ENCODE results near the gene SLC25A43.
A peak's percentile ranks its signal among the peaks of the same experiment; 100 is the strongest.
"Not testable (repeated sequence)": the region's sequence is repeated elsewhere in the genome, so short reads cannot be mapped to it uniquely, and the experiment has no call there.

The SLC25A43 gene
- 2.7 to 18.5 (median 14.5) reads per million in 9 experiments for total RNA-seq

DNA sequence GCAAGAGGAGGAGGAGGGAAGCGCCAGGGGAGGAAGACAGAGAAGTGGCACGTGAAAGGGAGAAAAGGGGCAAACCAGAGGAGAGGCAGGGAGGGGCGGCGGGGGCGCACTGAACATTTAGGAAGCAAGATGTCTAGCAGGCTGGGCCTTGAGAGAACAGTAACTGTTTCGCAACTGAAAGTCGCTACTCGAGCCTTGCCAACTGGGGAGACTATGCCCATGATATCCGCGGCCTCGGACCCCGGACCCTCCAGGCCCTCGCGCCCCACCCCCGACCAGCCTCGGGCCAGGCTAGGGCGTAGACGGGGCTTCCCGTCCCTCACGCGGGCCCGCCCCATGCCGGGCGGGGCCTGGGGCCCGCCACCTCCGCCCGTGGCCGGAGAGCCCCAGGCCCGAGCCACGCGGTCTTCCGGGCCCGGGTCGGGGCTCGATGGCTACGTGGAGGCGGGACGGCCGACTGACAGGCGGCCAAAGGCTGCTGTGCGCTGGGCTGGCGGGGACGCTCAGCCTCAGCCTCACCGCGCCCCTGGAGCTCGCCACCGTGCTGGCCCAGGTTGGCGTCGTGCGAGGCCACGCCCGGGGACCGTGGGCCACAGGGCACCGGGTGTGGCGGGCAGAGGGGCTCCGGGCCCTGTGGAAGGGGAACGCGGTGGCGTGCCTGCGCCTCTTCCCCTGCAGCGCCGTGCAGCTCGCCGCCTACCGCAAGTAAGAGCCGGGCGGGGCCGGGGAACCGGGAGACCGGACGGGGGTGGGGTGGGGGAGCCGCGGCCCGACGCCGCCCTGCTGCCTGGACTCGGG lies at the start of gene SLC25A43:
SLC25A43 (plus strand) TSS at position 363 of the 798 bp plus-strand sequence; CDS start at position 431, 68 bp downstream.
- DNase-seq: peak; percentile 2 to 9 (median 7)
- no peaks in the 10 kb centered on the region for H3K9me3 Mint-ChIP-seq

DNA sequence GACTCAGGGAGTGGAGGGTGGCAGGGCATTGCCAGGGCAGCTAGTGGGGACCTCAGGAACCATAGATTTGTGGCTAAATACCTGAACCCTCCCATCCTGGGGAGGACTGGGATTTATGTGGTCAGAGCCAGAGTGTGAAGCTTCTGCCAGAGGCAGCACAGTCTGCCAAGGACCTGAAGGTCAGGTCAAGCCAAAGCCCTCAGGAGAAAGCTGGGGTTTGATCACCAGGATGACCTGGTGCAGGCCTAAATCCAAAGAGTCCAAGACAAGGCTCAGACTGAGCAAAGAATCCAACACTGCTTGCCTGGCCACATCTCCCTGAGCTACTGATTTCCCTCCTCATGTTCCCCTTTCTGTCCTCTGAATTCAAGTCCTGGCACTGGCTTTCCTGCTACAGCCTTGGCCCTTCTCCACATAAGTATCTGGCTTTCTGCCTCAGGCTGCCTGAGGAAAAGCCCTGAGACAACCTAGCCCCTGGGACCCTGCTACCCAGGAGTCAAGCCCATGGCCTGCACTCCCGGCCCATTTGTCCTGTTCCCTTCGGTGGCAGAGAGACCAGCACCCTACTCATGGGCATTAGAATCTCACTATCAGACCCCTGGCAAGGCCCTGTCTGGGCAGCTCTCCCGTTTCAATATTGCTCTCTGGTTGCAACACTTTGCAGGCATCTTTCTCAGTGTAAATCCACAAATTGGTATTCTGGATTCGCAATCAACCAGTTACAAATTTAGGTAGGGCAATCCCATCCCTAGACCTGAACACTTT lies 39.3 kb upstream of the SLC25A43 start:
- Mint-ChIP-seq H3K4me1 (ENCODE audit: low read depth in 2 of 2) (no peaks in the 10 kb centered on the region), H3K4me3 (no peak overlapping the region), H3K36me3 (ENCODE audit: insufficient read depth) (no peaks in the 10 kb centered on the region), H3K9me3 (no peaks in the 10 kb centered on the region), H3K27ac (no peak overlapping the region), H3K27me3 (peaks cover 0 to 9% of the 10 kb centered on the region in 2 donors)
- no peak for ATAC-seq (replicated peaks)
- no peak for DNase-seq

More for the DNA sequence above, at the start of gene SLC25A43:
- H3K4me3 Mint-ChIP-seq: peak within 1 kb of the TSS; percentile 87 to 88
- no peaks in the 10 kb centered on the region for H3K36me3 Mint-ChIP-seq (ENCODE audit: insufficient read depth)
- H3K27me3 Mint-ChIP-seq: no peaks in the 10 kb centered on the region
- peaks cover 13 to 15% of the 10 kb centered on the region in 2 donors for H3K4me1 Mint-ChIP-seq (ENCODE audit: low read depth in 2 of 2)
- H3K27ac Mint-ChIP-seq: peak within 1 kb of the TSS; percentile 92 to 95
- ATAC-seq (replicated peaks): peak; percentile 82

DNA sequence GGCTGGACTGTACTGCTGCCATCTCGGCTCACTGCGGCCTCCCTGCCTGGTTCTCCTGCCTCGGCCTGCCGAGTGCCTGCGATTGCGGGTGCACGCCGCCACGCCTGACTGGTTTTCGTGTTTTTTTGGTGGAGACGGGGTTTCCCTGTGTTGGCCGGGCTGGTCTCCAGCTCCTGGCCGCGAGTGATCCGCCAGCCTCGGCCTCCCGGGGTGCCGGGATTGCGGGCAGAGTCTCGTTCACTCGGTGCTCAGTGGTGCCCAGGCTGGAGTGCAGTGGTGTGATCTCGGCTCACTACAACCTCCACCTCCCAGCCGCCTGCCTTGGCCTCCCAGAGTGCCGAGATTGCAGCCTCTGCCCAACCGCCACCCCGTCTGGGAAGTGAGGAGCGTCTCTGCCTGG lies 37.7 kb upstream of the SLC25A43 start:
- not testable (repeated sequence) for H3K27ac Mint-ChIP-seq; H3K4me1 Mint-ChIP-seq (ENCODE audit: low read depth in 2 of 2); H3K4me3 Mint-ChIP-seq; H3K36me3 Mint-ChIP-seq (ENCODE audit: insufficient read depth); H3K27me3 Mint-ChIP-seq; ATAC-seq (replicated peaks); DNase-seq; H3K9me3 Mint-ChIP-seq

DNA sequence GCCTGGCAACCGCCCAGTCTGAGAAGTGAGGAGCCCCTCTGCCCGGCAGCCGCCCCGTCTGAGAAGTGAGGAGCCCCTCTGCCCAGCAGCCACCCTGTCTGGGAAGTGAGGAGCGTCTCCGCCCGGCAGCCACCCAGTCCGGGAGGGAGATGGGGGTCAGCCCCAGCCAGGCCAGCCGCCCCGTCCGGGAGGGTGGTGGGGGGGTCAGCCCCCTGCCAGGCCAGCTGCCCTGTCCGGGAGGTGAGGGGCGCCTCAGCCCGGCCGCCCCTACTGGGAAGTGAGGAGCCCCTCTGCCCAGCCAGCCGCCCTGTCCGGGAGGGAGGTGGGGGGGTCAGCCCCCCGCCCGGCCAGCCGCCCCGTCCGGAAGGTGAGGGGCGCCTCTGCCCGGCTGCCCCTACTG lies 37.1 kb upstream of the SLC25A43 start:
- H3K27ac Mint-ChIP-seq; H3K4me1 Mint-ChIP-seq (ENCODE audit: low read depth in 2 of 2); H3K27me3 Mint-ChIP-seq; ATAC-seq (replicated peaks); DNase-seq; H3K9me3 Mint-ChIP-seq; H3K4me3 Mint-ChIP-seq; H3K36me3 Mint-ChIP-seq (ENCODE audit: insufficient read depth): not testable (repeated sequence)

DNA sequence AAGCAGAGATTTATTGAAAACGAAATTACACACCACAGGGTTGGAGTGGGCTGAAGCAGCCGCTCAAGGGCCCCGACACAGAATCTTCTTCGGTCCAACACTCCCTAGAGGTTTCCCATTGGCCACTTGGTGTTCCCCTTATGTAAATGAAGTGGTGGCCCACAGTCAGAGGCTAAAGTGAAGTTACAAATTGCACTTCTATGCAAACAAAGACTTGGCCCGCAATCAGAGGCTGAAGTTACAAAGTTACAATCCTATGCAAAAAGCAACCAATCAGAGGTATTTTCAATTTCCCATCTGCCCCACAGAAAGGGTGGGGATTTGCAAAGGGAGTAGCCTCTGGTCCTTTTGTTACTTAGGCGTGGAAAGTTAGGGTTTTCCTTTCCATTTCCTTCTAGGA lies 35.7 kb upstream of the SLC25A43 start:
- H3K9me3 Mint-ChIP-seq: no peaks in the 10 kb centered on the region
- ATAC-seq (replicated peaks): no peak
- no peak overlapping the region for H3K4me3 Mint-ChIP-seq
- no peaks in the 10 kb centered on the region for H3K36me3 Mint-ChIP-seq (ENCODE audit: insufficient read depth)
- DNase-seq: no peak
- peaks cover 0 to 6% of the 10 kb centered on the region in 2 donors for H3K27me3 Mint-ChIP-seq
- no peaks in the 10 kb centered on the region for H3K4me1 Mint-ChIP-seq (ENCODE audit: low read depth in 2 of 2)
- no peak overlapping the region for H3K27ac Mint-ChIP-seq

DNA sequence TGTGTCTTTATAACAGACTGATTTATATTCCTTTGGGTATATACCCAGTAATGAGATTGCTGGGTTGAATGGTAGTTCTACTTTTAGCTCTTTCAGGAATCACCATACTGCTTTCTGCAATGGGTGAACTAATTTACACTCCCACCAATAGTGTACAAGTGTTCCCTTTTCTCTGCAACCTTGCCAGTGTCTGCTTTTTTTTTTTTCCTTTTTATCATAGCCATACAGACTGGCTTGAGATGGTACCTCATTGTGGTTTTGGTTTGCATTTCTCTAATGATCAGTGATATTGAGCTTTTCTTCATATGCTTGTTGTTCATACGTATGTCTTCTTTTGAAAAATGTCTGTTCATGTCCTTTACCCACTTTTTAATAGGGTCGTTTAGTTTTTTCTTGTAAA lies 27.3 kb upstream of the SLC25A43 start:
- DNase-seq; ATAC-seq (replicated peaks); H3K4me1 Mint-ChIP-seq (ENCODE audit: low read depth in 2 of 2); H3K36me3 Mint-ChIP-seq (ENCODE audit: insufficient read depth); H3K9me3 Mint-ChIP-seq; H3K27ac Mint-ChIP-seq; H3K4me3 Mint-ChIP-seq: not testable (repeated sequence)
- H3K27me3 Mint-ChIP-seq: peaks cover 25 to 26% of the 10 kb centered on the region in 2 donors

DNA sequence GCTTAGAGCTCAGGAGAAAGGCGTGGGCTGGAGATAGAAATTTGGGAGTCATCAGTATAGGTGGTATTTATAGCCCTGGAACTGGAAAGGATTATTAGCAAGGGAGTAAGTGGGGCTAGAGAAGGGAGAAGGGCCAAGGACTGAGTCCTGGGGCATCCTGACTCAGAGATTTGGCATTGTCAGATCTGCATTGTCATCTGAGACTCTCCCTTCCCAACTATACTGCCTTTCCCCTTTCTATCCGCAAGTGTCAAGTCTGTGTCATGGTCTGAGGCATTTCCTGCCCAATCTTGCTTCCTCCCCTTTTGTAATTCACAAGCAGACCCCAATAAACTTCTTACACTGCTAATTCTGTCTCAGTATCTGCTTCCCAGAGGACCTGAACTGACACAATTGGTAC lies 24.4 kb upstream of the SLC25A43 start:
- no peak overlapping the region for H3K4me3 Mint-ChIP-seq
- H3K27ac Mint-ChIP-seq: no peak overlapping the region
- no peaks in the 10 kb centered on the region for H3K4me1 Mint-ChIP-seq (ENCODE audit: low read depth in 2 of 2)
- no peak for ATAC-seq (replicated peaks)
- H3K27me3 Mint-ChIP-seq: peaks cover 22 to 30% of the 10 kb centered on the region in 2 donors
- H3K9me3 Mint-ChIP-seq: no peaks in the 10 kb centered on the region
- no peak for DNase-seq
- H3K36me3 Mint-ChIP-seq (ENCODE audit: insufficient read depth): no peaks in the 10 kb centered on the region

DNA sequence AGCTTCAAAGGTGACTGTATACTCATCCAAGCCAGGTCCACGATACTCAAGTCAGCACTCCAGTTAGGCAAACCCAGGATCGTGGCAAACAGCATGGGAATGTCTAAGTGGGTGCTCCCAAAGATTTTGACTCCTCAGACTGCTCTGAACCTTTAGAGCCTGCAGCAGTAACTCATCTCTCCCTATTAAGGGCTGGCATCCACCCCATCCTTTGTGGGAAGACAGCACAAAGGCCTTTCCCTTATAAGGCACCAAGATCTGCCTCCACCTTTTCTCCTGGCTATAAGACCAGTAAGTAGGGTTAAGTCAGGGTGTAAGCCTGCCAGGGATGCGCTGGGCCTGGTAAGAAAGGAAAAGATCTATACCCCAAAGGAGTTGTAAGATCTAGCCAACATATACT lies 23.6 kb upstream of the SLC25A43 start:
- no peak for ATAC-seq (replicated peaks)
- H3K4me1 Mint-ChIP-seq (ENCODE audit: low read depth in 2 of 2): no peaks in the 10 kb centered on the region
- no peak overlapping the region for H3K4me3 Mint-ChIP-seq

DNA sequence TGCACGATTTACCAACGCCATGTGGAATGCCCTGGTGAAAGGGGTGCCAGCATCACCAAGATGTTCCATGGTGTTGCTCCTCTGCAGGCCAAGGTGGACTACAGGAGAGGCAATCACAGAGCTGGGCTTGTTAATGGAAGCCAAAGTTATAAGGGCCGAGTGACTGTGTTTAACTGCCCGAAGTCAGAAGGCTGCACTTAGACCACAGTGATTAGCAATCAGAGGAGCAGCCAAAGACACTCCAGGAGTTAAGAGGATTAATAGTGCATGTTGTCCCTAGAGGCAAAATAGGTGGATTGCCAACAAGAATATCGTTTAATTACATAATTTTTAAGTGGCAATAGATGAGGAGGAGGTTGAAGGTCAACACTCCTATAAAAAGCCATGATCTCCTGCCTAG lies 22.8 kb upstream of the SLC25A43 start:
- Mint-ChIP-seq H3K4me3 (no peak overlapping the region), H3K27me3 (peaks cover 22 to 30% of the 10 kb centered on the region in 2 donors), H3K27ac (no peak overlapping the region), H3K9me3 (no peaks in the 10 kb centered on the region), H3K4me1 (ENCODE audit: low read depth in 2 of 2) (no peaks in the 10 kb centered on the region), H3K36me3 (ENCODE audit: insufficient read depth) (no peaks in the 10 kb centered on the region)
- no peak for DNase-seq
- no peak for ATAC-seq (replicated peaks)

More for the DNA sequence above, 23.6 kb upstream of the SLC25A43 start:
- DNase-seq: no peak
- Mint-ChIP-seq H3K27ac (no peak overlapping the region), H3K27me3 (peaks cover 22 to 30% of the 10 kb centered on the region in 2 donors), H3K9me3 (no peaks in the 10 kb centered on the region), H3K36me3 (ENCODE audit: insufficient read depth) (no peaks in the 10 kb centered on the region)

DNA sequence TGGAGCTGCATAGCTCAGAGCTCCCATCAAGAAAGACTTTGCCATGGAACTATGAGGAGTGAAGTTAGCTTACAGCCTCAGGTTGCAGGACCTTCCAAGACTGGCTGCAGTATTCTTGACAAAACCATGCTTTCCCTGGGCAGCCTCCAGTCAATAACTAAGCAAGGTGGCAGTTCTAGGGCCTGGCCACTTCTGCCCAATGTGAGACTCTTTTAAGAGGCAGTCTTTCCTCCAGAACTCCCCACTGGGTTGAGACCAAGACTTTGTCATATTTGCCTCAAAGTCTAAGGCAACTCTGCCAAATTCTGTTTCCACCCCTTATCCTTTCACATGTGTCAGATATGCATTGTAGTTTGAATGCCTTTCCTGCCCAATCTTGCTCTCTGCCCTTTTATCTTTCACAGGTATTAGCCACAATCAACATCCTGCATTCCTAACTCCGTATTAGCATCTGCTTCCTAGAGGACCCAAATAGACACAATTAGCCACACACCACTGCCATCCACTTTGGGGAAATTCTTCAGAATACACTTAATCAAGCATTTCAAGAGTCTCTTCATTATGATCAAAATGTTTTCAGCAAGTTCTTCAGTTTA lies 17.7 kb upstream of the SLC25A43 start:
- Mint-ChIP-seq H3K27ac (no peak overlapping the region), H3K4me1 (ENCODE audit: low read depth in 2 of 2) (no peaks in the 10 kb centered on the region), H3K27me3 (peaks cover 0 to 7% of the 10 kb centered on the region in 2 donors), H3K9me3 (no peaks in the 10 kb centered on the region), H3K4me3 (no peak overlapping the region), H3K36me3 (ENCODE audit: insufficient read depth) (no peaks in the 10 kb centered on the region)
- DNase-seq (no peak), ATAC-seq (replicated peaks) (no peak)

DNA sequence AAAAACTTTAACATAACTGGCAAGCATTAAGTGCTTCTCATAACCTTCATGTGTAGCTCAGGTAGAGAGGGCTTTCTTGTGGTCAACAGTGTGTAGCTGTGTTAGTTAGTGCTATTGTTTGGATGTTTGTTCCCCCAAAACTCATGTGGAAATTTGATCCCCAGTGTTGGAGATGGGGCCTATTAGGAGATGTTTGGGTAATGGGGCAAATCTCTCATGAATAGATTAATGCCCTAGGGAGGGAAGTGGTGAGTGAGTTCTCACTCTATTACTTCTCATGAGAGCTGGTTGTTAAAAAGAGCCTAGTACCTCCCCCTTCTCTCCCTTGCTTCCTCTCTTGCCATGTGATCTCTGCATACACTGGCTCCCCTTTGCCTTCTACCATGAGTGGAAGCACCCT lies 16.5 kb upstream of the SLC25A43 start:
- Mint-ChIP-seq H3K36me3 (ENCODE audit: insufficient read depth) (no peaks in the 10 kb centered on the region), H3K27ac (no peak overlapping the region), H3K9me3 (no peaks in the 10 kb centered on the region), H3K4me3 (no peak overlapping the region), H3K4me1 (ENCODE audit: low read depth in 2 of 2) (no peaks in the 10 kb centered on the region), H3K27me3 (no peaks in the 10 kb centered on the region)
- ATAC-seq (replicated peaks) (no peak), DNase-seq (no peak)

DNA sequence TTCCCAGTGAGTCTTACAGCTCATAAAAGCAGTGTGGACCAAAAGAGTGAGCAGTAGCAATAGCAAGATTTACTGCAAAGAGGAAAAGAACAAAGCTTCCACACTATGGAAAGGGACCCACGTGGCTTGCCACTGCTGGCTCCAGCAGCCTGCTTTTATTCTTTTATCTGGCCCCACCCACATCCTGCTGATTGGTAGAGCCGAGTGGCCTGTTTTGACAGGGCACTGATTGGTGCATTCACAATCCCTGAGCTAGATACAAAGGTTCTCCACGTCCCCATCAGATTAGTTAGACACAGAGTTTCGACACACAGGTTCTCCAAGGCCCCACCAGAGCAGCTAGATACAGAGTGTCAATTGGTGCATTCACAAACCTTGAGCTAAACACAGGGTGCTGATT lies 12.5 kb upstream of the SLC25A43 start:
- H3K4me1 Mint-ChIP-seq (ENCODE audit: low read depth in 2 of 2); ATAC-seq (replicated peaks); H3K9me3 Mint-ChIP-seq; H3K4me3 Mint-ChIP-seq; H3K27ac Mint-ChIP-seq; H3K36me3 Mint-ChIP-seq (ENCODE audit: insufficient read depth); H3K27me3 Mint-ChIP-seq; DNase-seq: not testable (repeated sequence)

DNA sequence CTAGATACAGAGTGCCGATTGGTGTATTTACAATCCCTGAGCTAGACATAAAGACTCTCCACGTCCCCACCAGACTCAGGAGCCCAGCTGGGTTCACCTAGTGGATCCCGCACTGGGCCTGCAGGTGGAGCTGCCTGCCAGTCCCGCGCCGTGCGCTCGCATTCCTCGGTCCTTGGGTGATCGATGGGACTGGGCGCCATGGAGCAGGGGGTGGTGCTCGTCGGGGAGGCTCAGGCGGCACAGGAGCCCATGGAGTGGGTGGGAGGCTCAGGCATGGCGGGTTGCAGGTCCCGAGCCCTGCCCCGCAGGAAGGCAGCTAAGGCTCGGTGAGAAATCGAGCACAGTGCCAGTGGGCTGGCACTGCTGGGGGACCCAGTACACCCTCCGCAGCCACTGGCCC lies 11.7 kb upstream of the SLC25A43 start:
- not testable (repeated sequence) for DNase-seq; H3K9me3 Mint-ChIP-seq; H3K27me3 Mint-ChIP-seq; H3K4me3 Mint-ChIP-seq; H3K27ac Mint-ChIP-seq; ATAC-seq (replicated peaks); H3K36me3 Mint-ChIP-seq (ENCODE audit: insufficient read depth); H3K4me1 Mint-ChIP-seq (ENCODE audit: low read depth in 2 of 2)
